Measurements from ENCODE around the gene DNAH11. TPM values are rescaled to one million over a fixed set of nuclear protein-coding genes. Genes with fewer than 3 reads are reported as not detected.
"Not testable (repeated sequence)": the region's sequence is repeated elsewhere in the genome, so short reads cannot be mapped to it uniquely, and the experiment has no call there.

The DNAH11 gene
- total RNA-seq, 4 donors from 2014 or later, result 0.10 to 0.62 (median 0.23) TPM

DNA sequence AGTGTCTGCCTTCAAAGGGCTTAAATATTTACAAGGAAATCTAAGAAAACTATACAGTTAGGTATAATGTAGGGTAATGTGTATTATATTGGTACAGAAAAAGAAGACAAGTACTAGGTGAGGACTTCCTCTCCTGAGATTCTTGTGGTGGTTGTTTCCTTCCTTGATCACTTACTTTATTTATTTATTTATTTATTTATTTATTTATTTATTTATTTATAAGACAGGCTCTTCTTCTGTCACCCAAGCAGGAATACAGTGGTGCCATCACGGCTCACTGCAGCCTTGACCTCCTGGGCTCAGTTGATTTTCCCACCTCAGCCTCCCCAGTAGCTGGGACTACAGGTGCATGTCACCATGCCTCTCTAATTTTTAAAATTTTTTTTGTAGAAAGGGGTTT, 18.2 kb upstream of the DNAH11 start:
- no peak for ATAC-seq
- no peak for DNase-seq
- no peaks in the 10 kb centered on the region for H3K36me3 ChIP-seq
- in situ Hi-C loops (cut with MboI; ENCODE audit: low sequenced_read_pairs in 4 of 4) (loop anchor here in 2 of 4 donors (25.0 kb wide), 1 partner anchor 262 kb away; no protein-coding TSS in a partner anchor), intact Hi-C loops (cut with DNase I; ENCODE audit: low total_unique reads) (no loop called here)
- H3K27me3 ChIP-seq, result no peaks in the 10 kb centered on the region
- no peak for TF ChIP-seq POLR2A (IDR thresholded peaks at IDR 0.05)
- TF ChIP-seq, protein P1, sequence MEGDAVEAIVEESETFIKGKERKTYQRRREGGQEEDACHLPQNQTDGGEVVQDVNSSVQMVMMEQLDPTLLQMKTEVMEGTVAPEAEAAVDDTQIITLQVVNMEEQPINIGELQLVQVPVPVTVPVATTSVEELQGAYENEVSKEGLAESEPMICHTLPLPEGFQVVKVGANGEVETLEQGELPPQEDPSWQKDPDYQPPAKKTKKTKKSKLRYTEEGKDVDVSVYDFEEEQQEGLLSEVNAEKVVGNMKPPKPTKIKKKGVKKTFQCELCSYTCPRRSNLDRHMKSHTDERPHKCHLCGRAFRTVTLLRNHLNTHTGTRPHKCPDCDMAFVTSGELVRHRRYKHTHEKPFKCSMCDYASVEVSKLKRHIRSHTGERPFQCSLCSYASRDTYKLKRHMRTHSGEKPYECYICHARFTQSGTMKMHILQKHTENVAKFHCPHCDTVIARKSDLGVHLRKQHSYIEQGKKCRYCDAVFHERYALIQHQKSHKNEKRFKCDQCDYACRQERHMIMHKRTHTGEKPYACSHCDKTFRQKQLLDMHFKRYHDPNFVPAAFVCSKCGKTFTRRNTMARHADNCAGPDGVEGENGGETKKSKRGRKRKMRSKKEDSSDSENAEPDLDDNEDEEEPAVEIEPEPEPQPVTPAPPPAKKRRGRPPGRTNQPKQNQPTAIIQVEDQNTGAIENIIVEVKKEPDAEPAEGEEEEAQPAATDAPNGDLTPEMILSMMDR (IDR thresholded peaks at IDR 0.05 in 4 of 5, conservative IDR thresholded peaks at IDR 0.05 in 1 of 5), result no peak
- H3K4me1 ChIP-seq, result no peaks in the 10 kb centered on the region
- H3K9me3 ChIP-seq, result no peaks in the 10 kb centered on the region
- no peak overlapping the region for H3K4me3 ChIP-seq
- H3K27ac ChIP-seq, result no peak overlapping the region

DNA sequence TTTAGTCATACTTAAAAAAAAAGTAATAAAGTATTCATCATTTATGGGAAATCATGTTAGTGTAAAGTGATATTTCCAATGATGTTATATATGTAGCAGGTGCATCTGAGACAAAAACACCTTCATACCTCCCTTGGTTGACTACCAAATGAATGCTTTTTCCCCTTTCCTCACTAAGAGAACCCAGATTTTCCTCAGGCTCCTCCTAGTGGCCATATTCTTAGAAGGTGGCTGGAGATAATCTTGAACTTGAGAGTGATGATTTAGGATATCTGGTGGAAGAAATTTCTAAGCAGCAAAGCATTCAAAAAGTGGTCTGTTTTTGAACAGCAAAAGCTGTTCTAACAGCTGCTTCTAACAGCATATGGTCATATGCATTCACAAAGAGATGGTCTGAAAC, 16.8 kb upstream of the DNAH11 start:
- Histone ChIP-seq H3K4me1 (no peaks in the 10 kb centered on the region), H3K27ac (no peak overlapping the region), H3K9me3 (no peaks in the 10 kb centered on the region), H3K4me3 (no peak overlapping the region), H3K36me3 (no peaks in the 10 kb centered on the region), H3K27me3 (no peaks in the 10 kb centered on the region)
- ATAC-seq (no peak), DNase-seq (no peak)
- in situ Hi-C loops (cut with MboI; ENCODE audit: low sequenced_read_pairs in 4 of 4), result no loop called here
- intact Hi-C loops (cut with DNase I; ENCODE audit: low total_unique reads), result no loop called here
- TF ChIP-seq POLR2A (IDR thresholded peaks at IDR 0.05), result no peak
- TF ChIP-seq, protein P1 (IDR thresholded peaks at IDR 0.05 in 4 of 5, conservative IDR thresholded peaks at IDR 0.05 in 1 of 5), result no peak

DNA sequence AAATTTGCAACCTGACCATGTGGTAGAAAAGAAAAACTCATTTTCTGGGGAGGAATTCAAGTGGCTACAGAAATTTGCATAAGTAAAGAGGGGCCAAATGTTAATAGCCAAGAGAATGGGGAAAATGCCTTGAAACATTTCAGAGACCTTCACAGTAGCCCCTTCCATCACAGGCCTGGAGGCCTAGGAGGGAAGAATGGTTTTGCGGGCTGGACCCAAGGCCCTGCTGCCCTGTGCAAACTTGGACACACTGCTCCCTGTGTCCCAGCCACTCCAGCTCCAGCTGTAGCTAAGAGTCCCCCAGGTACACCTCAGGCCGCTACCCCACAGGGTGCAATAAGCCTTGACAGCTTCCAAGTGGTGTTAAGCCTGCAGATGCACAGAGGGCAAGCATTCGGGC, 16.4 kb upstream of the DNAH11 start:
- no peak for ATAC-seq
- in situ Hi-C loops (cut with MboI; ENCODE audit: low sequenced_read_pairs in 4 of 4), result no loop called here

DNA sequence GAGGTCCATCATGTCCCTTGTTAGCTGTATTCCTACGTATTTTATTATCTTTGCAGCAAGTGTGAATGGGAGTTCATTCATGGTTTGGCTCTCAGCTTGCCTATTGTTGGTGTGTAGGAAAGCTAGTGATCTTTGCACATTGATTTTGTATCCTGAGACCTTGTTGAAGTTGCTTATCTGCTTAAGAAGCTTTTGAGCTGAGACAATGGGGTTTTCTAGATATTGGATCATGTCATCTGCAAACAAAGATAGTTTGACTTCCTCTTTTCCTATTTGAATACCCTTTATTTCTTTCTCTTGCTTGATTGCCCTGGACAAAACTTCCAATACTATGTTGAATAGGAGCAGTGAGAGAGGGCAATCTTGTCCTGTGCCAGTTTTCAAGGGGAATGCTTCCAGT, 10.4 kb upstream of the DNAH11 start:
- DNase-seq; in situ Hi-C loops (cut with MboI; ENCODE audit: low sequenced_read_pairs in 4 of 4); ATAC-seq; H3K36me3 ChIP-seq; H3K27ac ChIP-seq; H3K4me1 ChIP-seq; H3K4me3 ChIP-seq; H3K27me3 ChIP-seq; intact Hi-C loops (cut with DNase I; ENCODE audit: low total_unique reads); H3K9me3 ChIP-seq: not testable (repeated sequence)

More for the DNA sequence above, 16.4 kb upstream of the DNAH11 start:
- TF ChIP-seq, protein P1 (IDR thresholded peaks at IDR 0.05 in 4 of 5, conservative IDR thresholded peaks at IDR 0.05 in 1 of 5), result no peak
- no peak for TF ChIP-seq POLR2A (IDR thresholded peaks at IDR 0.05)
- no peak for DNase-seq
- H3K9me3 ChIP-seq, result no peaks in the 10 kb centered on the region
- H3K4me3 ChIP-seq, result no peak overlapping the region
- H3K4me1 ChIP-seq, result no peaks in the 10 kb centered on the region
- no peaks in the 10 kb centered on the region for H3K27me3 ChIP-seq
- no peak overlapping the region for H3K27ac ChIP-seq
- intact Hi-C loops (cut with DNase I; ENCODE audit: low total_unique reads), result no loop called here
- no peaks in the 10 kb centered on the region for H3K36me3 ChIP-seq

DNA sequence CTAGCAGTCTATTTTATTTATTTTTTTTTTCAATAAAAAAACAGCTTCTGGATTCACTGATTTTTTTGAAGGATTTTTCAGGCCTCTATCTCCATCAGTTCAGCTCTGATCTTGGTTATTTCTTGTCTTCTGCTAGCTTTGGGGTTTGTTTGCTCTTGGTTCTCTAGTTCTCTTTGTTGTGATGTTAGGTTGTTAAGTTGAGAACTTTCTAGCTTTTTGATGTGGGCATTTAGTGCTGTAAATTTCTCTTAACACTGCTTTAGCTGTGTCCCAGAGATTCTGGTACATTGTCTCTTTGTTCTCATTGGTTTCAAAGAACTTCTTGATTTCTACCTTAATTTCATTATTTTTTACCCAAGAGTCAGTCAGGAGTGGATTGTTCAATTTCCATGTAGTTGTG, 9.2 kb upstream of the DNAH11 start:
- H3K4me3 ChIP-seq; H3K27ac ChIP-seq; H3K4me1 ChIP-seq; intact Hi-C loops (cut with DNase I; ENCODE audit: low total_unique reads); in situ Hi-C loops (cut with MboI; ENCODE audit: low sequenced_read_pairs in 4 of 4); H3K27me3 ChIP-seq; DNase-seq; H3K9me3 ChIP-seq; H3K36me3 ChIP-seq; ATAC-seq: not testable (repeated sequence)

DNA sequence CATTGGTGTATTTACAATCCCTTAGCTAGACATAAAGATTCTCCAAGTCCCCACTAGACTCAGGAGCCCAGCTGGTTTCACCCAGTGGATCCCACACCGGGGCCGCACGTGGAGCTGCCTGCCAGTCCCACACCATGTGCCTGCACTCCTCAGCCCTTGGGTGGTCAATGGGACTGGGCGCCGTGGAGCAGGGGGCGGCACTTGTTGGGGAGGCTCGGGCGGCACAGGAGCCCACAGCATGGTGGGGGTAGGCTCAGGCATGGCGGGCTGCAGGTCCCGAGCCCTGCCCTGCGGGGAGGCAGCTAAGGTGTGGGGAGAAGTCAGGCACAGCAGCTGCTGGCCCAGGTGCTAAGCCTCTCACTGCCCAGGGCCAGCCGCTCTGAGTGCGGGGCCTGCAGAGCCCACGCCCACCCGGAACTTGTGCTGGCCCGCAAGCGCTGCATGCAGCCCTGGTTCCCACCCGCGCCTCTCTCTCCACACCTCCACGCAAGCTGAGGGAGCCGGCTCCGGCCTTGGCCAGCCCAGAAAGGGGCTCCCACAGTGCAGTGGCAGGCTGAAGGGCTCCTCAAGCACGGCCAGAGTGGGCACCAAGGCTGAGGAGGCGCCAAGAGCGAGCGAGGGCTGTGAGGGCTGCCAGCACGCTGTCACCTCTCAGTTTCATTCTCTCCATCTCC, 6.3 kb upstream of the DNAH11 start:
- in situ Hi-C loops (cut with MboI; ENCODE audit: low sequenced_read_pairs in 4 of 4); H3K36me3 ChIP-seq; H3K4me3 ChIP-seq; H3K27ac ChIP-seq; DNase-seq; ATAC-seq; H3K27me3 ChIP-seq; intact Hi-C loops (cut with DNase I; ENCODE audit: low total_unique reads); H3K4me1 ChIP-seq; H3K9me3 ChIP-seq: not testable (repeated sequence)
